Loucy (cell line): ENCODE results near the gene KRTAP5-8.

Source experiments
- H2AFZ ChIP-seq: fragments of 200-600 bp; sonication (generic); 2 replicates; pipeline ENCODE4 v1.6.0; 2016; ENCODE audit warnings: antibody characterized with exemption, mild to moderate bottlenecking, low read length, moderate library complexity
- H3F3A ChIP-seq: fragments of 200-600 bp; 2 replicates; pipeline ENCODE4 v1.6.0; 2016; ENCODE audit warnings: antibody characterized with exemption, low read depth, mild to moderate bottlenecking
- H3K27me3 ChIP-seq: fragments of 200-600 bp; sonication (generic); 2 replicates; pipeline ENCODE4 v1.6.1; 2014; ENCODE audit warnings: low read length, mild to moderate bottlenecking; ENCODE audit not compliant: insufficient read depth, poor library complexity, severe bottlenecking
- H3K36me3 ChIP-seq: fragments of 200-600 bp; sonication (generic); 2 replicates; pipeline ENCODE4 v1.6.1; 2016; ENCODE audit warnings: low read length; ENCODE audit not compliant: insufficient read depth
- H3K4me1 ChIP-seq: fragments of 200-600 bp; sonication (generic); 2 replicates; pipeline ENCODE4 v1.5.1; 2014; ENCODE audit warnings: low read length, mild to moderate bottlenecking; ENCODE audit not compliant: insufficient read depth, poor library complexity, severe bottlenecking
- H3K4me2 ChIP-seq: fragments of 200-600 bp; sonication (generic); 2 replicates; pipeline ENCODE4 v1.6.0; 2014; ENCODE audit warnings: antibody characterized with exemption, low read length, low read depth, mild to moderate bottlenecking; ENCODE audit not compliant: poor library complexity, severe bottlenecking
- H3K4me3 ChIP-seq: fragments of 200-600 bp; sonication (generic); 2 replicates; pipeline ENCODE4 v1.5.1; 2014; ENCODE audit warnings: low read length, mild to moderate bottlenecking, mixed read lengths; ENCODE audit not compliant: poor library complexity, severe bottlenecking
- H3K79me2 ChIP-seq: fragments of 200-600 bp; sonication (generic); 2 replicates; pipeline ENCODE4 v1.6.1; 2014; ENCODE audit warnings: low read length; ENCODE audit not compliant: insufficient read depth
- H3K9ac ChIP-seq: fragments of 200-600 bp; sonication (generic); 2 replicates; pipeline ENCODE4 v1.6.0; 2014; ENCODE audit warnings: mild to moderate bottlenecking, low read depth, low read length, moderate library complexity; ENCODE audit not compliant: poor library complexity, severe bottlenecking
- H3K9me2 ChIP-seq: fragments of 200-600 bp; sonication (generic); replicated peaks from 2 replicates; pipeline ENCODE4 v1.6.1; 2016; ENCODE audit warnings: low read depth, low read length, mixed read lengths
- H3K9me3 ChIP-seq: fragments of 200-600 bp; sonication (generic); 2 replicates; pipeline ENCODE4 v1.6.1; 2014; ENCODE audit warnings: mild to moderate bottlenecking, antibody characterized with exemption, low read length, low read depth; ENCODE audit not compliant: insufficient read depth
- H4K20me1 ChIP-seq: fragments of 200-600 bp; sonication (generic); 2 replicates; pipeline ENCODE4 v1.6.0; 2014; ENCODE audit warnings: antibody characterized with exemption, low read length, mild to moderate bottlenecking; ENCODE audit not compliant: insufficient read depth, poor library complexity, severe bottlenecking
- CTCF ChIP-seq: fragments of 200-600 bp; sonication (generic); conservative IDR thresholded peaks from 2 replicates; pipeline ENCODE4 v1.5.1; 2014; ENCODE audit warnings: mild to moderate bottlenecking, antibody characterized with exemption, low read length
- EZH2phosphoT487 ChIP-seq: fragments of 200-600 bp; IDR thresholded peaks from 2 replicates; pipeline ENCODE4 v1.6.1; 2018; ENCODE audit warnings: antibody characterized with exemption, mild to moderate bottlenecking, moderate library complexity, borderline replicate concordance

The KRTAP5-8 gene

GRCh38 chr11:71556018-71556417 is 18.2 kb downstream of the KRTAP5-8 start:
- H3F3A ChIP-seq = no peaks in the 10 kb centered on the region
- H3K9ac ChIP-seq = no peak overlapping the region
- H3K79me2 ChIP-seq = no peaks in the 10 kb centered on the region
- H2AFZ ChIP-seq = no peak overlapping the region
- H3K9me2 ChIP-seq = no peaks in the 10 kb centered on the region
- H3K4me2 ChIP-seq = no peak overlapping the region
- H3K9me3 ChIP-seq = no peaks in the 10 kb centered on the region
- no peaks in the 10 kb centered on the region for H4K20me1 ChIP-seq
- H3K27me3 ChIP-seq = no peaks in the 10 kb centered on the region
- H3K4me1 ChIP-seq = no peaks in the 10 kb centered on the region
- H3K36me3 ChIP-seq = no peaks in the 10 kb centered on the region
- no peak for TF ChIP-seq CTCF
- no peak overlapping the region for H3K4me3 ChIP-seq

- TF ChIP-seq EZH2phosphoT487 = no peak
- no peak for TF ChIP-seq CTCF
- no peaks in the 10 kb centered on the region for H3K36me3 ChIP-seq
Measured at GRCh38 chr11:71557257-71557656, 19.4 kb downstream of the KRTAP5-8 start.

GRCh38 chr11:71558996-71559395 is 21.2 kb downstream of the KRTAP5-8 start:
- Histone ChIP-seq H4K20me1 (no peaks in the 10 kb centered on the region), H3K9ac (no peak overlapping the region), H3K27me3 (no peaks in the 10 kb centered on the region), H2AFZ (no peak overlapping the region), H3K9me2 (no peaks in the 10 kb centered on the region), H3K4me3 (no peak overlapping the region), H3K79me2 (no peaks in the 10 kb centered on the region), H3F3A (no peaks in the 10 kb centered on the region), H3K9me3 (no peaks in the 10 kb centered on the region), H3K4me1 (no peaks in the 10 kb centered on the region), H3K36me3 (no peaks in the 10 kb centered on the region), H3K4me2 (no peak overlapping the region)
- TF ChIP-seq CTCF (no peak), EZH2phosphoT487 (no peak)

More at GRCh38 chr11:71557257-71557656, 19.4 kb downstream of the KRTAP5-8 start:
- Histone ChIP-seq H4K20me1 (no peaks in the 10 kb centered on the region), H3K9me3 (no peaks in the 10 kb centered on the region), H3K9ac (no peak overlapping the region), H3K4me1 (no peaks in the 10 kb centered on the region), H3F3A (no peaks in the 10 kb centered on the region), H3K4me3 (no peak overlapping the region), H3K79me2 (no peaks in the 10 kb centered on the region), H3K9me2 (no peaks in the 10 kb centered on the region), H3K27me3 (no peaks in the 10 kb centered on the region), H3K4me2 (no peak overlapping the region), H2AFZ (no peak overlapping the region)
